Measurements from ENCODE around the gene PLD1.

The PLD1 gene

DNA sequence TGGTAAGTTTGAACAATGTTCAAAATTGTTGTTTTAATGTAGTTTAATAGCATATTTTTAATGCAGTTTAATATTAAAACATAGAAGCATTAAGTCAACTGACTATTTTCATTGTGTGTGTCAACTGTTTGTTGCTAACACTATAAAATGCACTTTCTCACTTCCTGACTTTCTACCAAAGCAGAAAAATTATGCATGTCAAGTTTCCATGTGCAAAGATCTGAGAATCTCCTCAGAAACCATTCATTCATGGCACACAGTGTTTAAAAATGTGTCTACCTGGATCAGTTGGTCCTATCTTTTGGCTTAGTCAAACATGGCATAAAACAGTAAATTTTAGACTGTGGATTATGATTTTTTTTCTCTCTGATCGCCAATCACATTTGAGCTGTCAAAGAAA is 156.0 kb downstream of the PLD1 start:
- Histone ChIP-seq H2BK5ac (ENCODE audit: low read length) (no peak overlapping the region), H3K36me3 (ENCODE audit: control insufficient read depth, insufficient read depth, low read length) (no peaks in the 10 kb centered on the region), H3K23ac (ENCODE audit: low read length) (no peak overlapping the region), H3K4ac (ENCODE audit: low read depth, low read length) (no peak overlapping the region), H2BK15ac (replicated peaks; ENCODE audit: low read depth) (no peak overlapping the region), H3K79me1 (ENCODE audit: low read length) (no peaks in the 10 kb centered on the region), H3K27ac (ENCODE audit: low read depth, low read length) (no peak overlapping the region), H3K4me2 (ENCODE audit: low read length) (no peak overlapping the region), H4K5ac (ENCODE audit: low read length) (no peak overlapping the region), H3K79me2 (ENCODE audit: control insufficient read depth, insufficient read depth, low read length) (no peaks in the 10 kb centered on the region), H2AK5ac (ENCODE audit: low read length) (no peak overlapping the region), H3K4me3 (ENCODE audit: low read length) (no peak overlapping the region), H3K4me1 (ENCODE audit: control insufficient read depth, low read depth, low read length) (no peaks in the 10 kb centered on the region), H3K56ac (ENCODE audit: low read length) (no peak overlapping the region), H2BK120ac (ENCODE audit: low read depth, low read length) (no peak overlapping the region), H3K9ac (ENCODE audit: low read length) (no peak overlapping the region), H3K18ac (ENCODE audit: low read length) (no peak overlapping the region), H3K27me3 (ENCODE audit: insufficient read depth, low read length, poor library complexity) (no peaks in the 10 kb centered on the region), H4K8ac (ENCODE audit: low read depth, low read length) (no peak overlapping the region)
- no CpG with 5 or more reads among the region's 1 CpG for WGBS (ENCODE audit: extremely low coverage, insufficient coverage, low lambda C conversion rate)
- no peak for DNase-seq

DNA sequence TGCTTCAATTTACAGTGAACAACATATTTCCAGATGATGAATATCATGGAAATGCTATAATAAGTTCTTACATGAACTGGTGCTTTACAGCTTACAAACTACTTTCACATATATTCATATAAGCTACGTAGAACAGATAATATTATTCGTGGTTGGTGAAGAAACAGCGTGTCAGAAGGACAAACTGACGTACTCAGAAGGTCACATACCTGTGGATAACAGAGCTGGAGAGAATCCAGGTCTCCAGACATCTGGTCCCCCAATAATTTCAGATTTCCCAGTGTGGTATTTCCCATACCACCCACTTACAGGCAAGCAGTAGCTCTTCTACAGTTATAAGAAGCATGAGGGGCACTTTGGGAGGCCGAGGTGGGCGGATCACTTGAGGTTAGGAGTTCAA is 156.6 kb downstream of the PLD1 start:
- Histone ChIP-seq H2BK15ac (replicated peaks; ENCODE audit: low read depth) (no peak overlapping the region), H3K36me3 (ENCODE audit: control insufficient read depth, insufficient read depth, low read length) (no peaks in the 10 kb centered on the region), H3K4me3 (ENCODE audit: low read length) (no peak overlapping the region), H3K9ac (ENCODE audit: low read length) (no peak overlapping the region), H3K56ac (ENCODE audit: low read length) (no peak overlapping the region), H4K8ac (ENCODE audit: low read depth, low read length) (no peak overlapping the region), H3K4me1 (ENCODE audit: control insufficient read depth, low read depth, low read length) (no peaks in the 10 kb centered on the region), H3K79me2 (ENCODE audit: control insufficient read depth, insufficient read depth, low read length) (no peaks in the 10 kb centered on the region), H2BK120ac (ENCODE audit: low read depth, low read length) (no peak overlapping the region), H3K27ac (ENCODE audit: low read depth, low read length) (no peak overlapping the region), H3K79me1 (ENCODE audit: low read length) (no peaks in the 10 kb centered on the region), H3K18ac (ENCODE audit: low read length) (no peak overlapping the region), H4K5ac (ENCODE audit: low read length) (no peak overlapping the region), H3K23ac (ENCODE audit: low read length) (no peak overlapping the region), H3K4ac (ENCODE audit: low read depth, low read length) (no peak overlapping the region), H2AK5ac (ENCODE audit: low read length) (no peak overlapping the region), H3K4me2 (ENCODE audit: low read length) (no peak overlapping the region), H3K27me3 (ENCODE audit: insufficient read depth, low read length, poor library complexity) (no peaks in the 10 kb centered on the region), H2BK5ac (ENCODE audit: low read length) (no peak overlapping the region)
- no CpG with 5 or more reads among the region's 6 CpGs for WGBS (ENCODE audit: extremely low coverage, insufficient coverage, low lambda C conversion rate)
- DNase-seq = no peak

DNA sequence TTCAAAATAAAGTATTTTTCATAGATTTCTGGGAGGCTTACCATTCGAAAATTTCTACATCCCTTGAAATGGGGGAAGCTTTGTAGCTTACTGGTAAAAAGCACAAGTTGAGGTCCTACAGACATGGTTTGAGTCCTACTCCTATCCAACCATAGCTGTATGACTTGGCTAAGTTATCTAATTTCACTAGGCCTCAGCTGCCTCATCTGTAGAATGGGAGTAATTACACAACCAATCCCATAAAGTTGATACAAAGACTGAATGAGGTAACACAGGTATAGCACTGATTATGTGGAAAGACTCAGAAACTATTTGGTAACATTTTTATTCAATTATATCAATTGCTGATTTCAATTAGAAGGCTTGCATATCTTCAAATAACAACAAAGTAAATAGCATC is 157.4 kb downstream of the PLD1 start:
- Histone ChIP-seq H3K4me3 (ENCODE audit: low read length) (no peak overlapping the region), H3K4me2 (ENCODE audit: low read length) (no peak overlapping the region), H2BK120ac (ENCODE audit: low read depth, low read length) (no peak overlapping the region), H3K36me3 (ENCODE audit: control insufficient read depth, insufficient read depth, low read length) (no peaks in the 10 kb centered on the region), H3K56ac (ENCODE audit: low read length) (no peak overlapping the region), H2BK5ac (ENCODE audit: low read length) (no peak overlapping the region), H2AK5ac (ENCODE audit: low read length) (no peak overlapping the region), H2BK15ac (replicated peaks; ENCODE audit: low read depth) (no peak overlapping the region), H3K4me1 (ENCODE audit: control insufficient read depth, low read depth, low read length) (no peaks in the 10 kb centered on the region), H3K23ac (ENCODE audit: low read length) (no peak overlapping the region), H4K5ac (ENCODE audit: low read length) (no peak overlapping the region), H3K27me3 (ENCODE audit: insufficient read depth, low read length, poor library complexity) (no peaks in the 10 kb centered on the region), H3K4ac (ENCODE audit: low read depth, low read length) (no peak overlapping the region), H3K79me1 (ENCODE audit: low read length) (no peaks in the 10 kb centered on the region), H4K8ac (ENCODE audit: low read depth, low read length) (no peak overlapping the region), H3K27ac (ENCODE audit: low read depth, low read length) (no peak overlapping the region), H3K79me2 (ENCODE audit: control insufficient read depth, insufficient read depth, low read length) (no peaks in the 10 kb centered on the region), H3K18ac (ENCODE audit: low read length) (no peak overlapping the region), H3K9ac (ENCODE audit: low read length) (no peak overlapping the region)
- DNase-seq = no peak
- no CpG with 5 or more reads among the region's 1 CpG for WGBS (ENCODE audit: extremely low coverage, insufficient coverage, low lambda C conversion rate)

DNA sequence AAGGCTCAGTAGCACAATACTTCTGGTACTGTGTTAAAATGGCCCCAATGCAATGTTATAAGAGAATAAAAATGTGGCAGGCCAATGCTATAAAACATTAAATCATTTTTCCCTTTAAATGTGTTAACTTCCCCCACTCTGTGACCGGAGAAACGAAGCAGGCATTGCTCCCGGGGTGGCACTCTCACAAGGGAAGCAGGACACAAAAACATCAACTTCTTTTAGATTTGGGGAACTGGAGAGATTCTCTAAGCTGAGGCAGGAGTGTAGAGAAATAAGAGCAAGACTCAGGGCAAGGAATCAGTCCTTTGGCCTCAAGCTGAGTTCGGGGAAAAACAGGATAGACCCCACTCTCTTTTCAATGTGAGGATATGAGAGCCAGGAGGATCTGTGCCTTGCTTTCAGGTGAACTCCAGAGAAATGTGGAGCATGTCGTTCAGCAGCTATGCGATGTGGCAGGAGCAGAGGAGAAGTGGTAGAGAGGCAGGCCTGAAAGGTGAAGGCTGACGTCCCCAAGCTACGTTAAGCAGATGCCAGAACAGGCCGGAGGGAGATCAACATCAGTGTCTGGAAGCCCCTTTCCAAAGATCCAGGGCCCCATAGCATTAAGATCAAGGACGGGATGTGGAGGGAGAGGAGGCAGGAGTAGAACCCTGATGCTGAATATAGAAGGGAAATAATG is 160.2 kb downstream of the PLD1 start:
- Histone ChIP-seq H3K4me2 (ENCODE audit: low read length) (no peak overlapping the region), H3K56ac (ENCODE audit: low read length) (no peak overlapping the region), H4K8ac (ENCODE audit: low read depth, low read length) (no peak overlapping the region), H4K5ac (ENCODE audit: low read length) (no peak overlapping the region), H3K27me3 (ENCODE audit: insufficient read depth, low read length, poor library complexity) (no peaks in the 10 kb centered on the region), H3K4ac (ENCODE audit: low read depth, low read length) (no peak overlapping the region), H3K27ac (ENCODE audit: low read depth, low read length) (no peak overlapping the region), H3K79me1 (ENCODE audit: low read length) (no peaks in the 10 kb centered on the region), H2BK120ac (ENCODE audit: low read depth, low read length) (no peak overlapping the region), H3K23ac (ENCODE audit: low read length) (no peak overlapping the region), H3K18ac (ENCODE audit: low read length) (no peak overlapping the region), H3K4me3 (ENCODE audit: low read length) (no peak overlapping the region), H2BK15ac (replicated peaks; ENCODE audit: low read depth) (no peak overlapping the region), H2AK5ac (ENCODE audit: low read length) (no peak overlapping the region), H3K79me2 (ENCODE audit: control insufficient read depth, insufficient read depth, low read length) (no peaks in the 10 kb centered on the region), H3K36me3 (ENCODE audit: control insufficient read depth, insufficient read depth, low read length) (no peaks in the 10 kb centered on the region), H3K9ac (ENCODE audit: low read length) (no peak overlapping the region), H2BK5ac (ENCODE audit: low read length) (no peak overlapping the region), H3K4me1 (ENCODE audit: control insufficient read depth, low read depth, low read length) (no peaks in the 10 kb centered on the region)
- no CpG with 5 or more reads among the region's 10 CpGs for WGBS (ENCODE audit: extremely low coverage, insufficient coverage, low lambda C conversion rate)
- no peak for DNase-seq

DNA sequence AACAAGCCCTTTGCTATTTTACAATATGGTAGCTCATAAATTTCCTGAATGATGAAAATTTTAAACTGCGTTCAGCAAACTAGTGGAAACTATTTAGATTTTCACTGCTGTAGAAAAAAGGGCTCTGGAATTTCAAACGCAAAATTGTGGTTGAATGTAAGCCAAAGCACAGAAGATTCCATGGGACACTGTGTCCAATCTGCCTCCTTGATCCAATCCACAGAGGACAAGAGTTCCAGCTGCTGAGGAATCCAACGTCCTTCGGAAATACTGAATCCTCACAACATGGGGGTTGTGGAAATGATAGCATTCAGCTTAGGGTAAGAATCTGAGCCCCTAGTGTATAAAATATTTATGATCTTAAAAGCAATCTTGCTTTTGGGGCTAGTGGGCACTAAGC is 161.0 kb downstream of the PLD1 start:
- H3K79me1 ChIP-seq (ENCODE audit: low read length) = no peaks in the 10 kb centered on the region
- no peak overlapping the region for H3K4ac ChIP-seq (ENCODE audit: low read depth, low read length)
- H4K5ac ChIP-seq (ENCODE audit: low read length) = no peak overlapping the region
- H3K23ac ChIP-seq (ENCODE audit: low read length) = no peak overlapping the region
- H3K18ac ChIP-seq (ENCODE audit: low read length) = no peak overlapping the region
- no peak for DNase-seq
- no peak overlapping the region for H3K9ac ChIP-seq (ENCODE audit: low read length)
- WGBS (ENCODE audit: extremely low coverage, insufficient coverage, low lambda C conversion rate) = no CpG with 5 or more reads among the region's 4 CpGs
- no peak overlapping the region for H2BK120ac ChIP-seq (ENCODE audit: low read depth, low read length)
- H2BK15ac ChIP-seq (replicated peaks; ENCODE audit: low read depth) = no peak overlapping the region
- H3K4me1 ChIP-seq (ENCODE audit: control insufficient read depth, low read depth, low read length) = no peaks in the 10 kb centered on the region
- H3K4me2 ChIP-seq (ENCODE audit: low read length) = no peak overlapping the region
- no peak overlapping the region for H3K4me3 ChIP-seq (ENCODE audit: low read length)
- no peak overlapping the region for H3K27ac ChIP-seq (ENCODE audit: low read depth, low read length)
- H4K8ac ChIP-seq (ENCODE audit: low read depth, low read length) = no peak overlapping the region
- H3K27me3 ChIP-seq (ENCODE audit: insufficient read depth, low read length, poor library complexity) = no peaks in the 10 kb centered on the region
- no peak overlapping the region for H2BK5ac ChIP-seq (ENCODE audit: low read length)
- no peak overlapping the region for H3K56ac ChIP-seq (ENCODE audit: low read length)
- H2AK5ac ChIP-seq (ENCODE audit: low read length) = no peak overlapping the region
- no peaks in the 10 kb centered on the region for H3K36me3 ChIP-seq (ENCODE audit: control insufficient read depth, insufficient read depth, low read length)
- H3K79me2 ChIP-seq (ENCODE audit: control insufficient read depth, insufficient read depth, low read length) = no peaks in the 10 kb centered on the region

DNA sequence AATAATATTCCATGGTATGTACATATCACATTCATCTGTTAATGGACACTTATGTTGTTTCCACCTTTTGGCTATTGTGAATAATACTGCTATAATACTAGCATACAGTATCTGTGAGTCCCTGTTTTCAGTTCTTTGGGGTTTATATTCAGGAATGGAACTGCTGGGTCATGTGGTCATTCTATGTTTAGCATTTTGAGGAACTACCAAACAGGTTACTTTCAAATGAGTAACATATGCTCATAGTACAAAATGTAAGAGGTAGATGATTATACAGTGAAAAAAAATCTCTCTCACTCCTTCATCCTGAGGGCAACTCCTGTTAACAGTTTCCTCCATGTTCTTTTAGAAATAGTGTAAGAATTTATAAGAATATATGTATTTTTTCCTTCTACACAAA is 162.2 kb downstream of the PLD1 start:
- H3K56ac ChIP-seq (ENCODE audit: low read length) = no peak overlapping the region
- H3K4me1 ChIP-seq (ENCODE audit: control insufficient read depth, low read depth, low read length) = no peaks in the 10 kb centered on the region
- H3K27ac ChIP-seq (ENCODE audit: low read depth, low read length) = no peak overlapping the region
- no peak overlapping the region for H3K18ac ChIP-seq (ENCODE audit: low read length)
- no peaks in the 10 kb centered on the region for H3K27me3 ChIP-seq (ENCODE audit: insufficient read depth, low read length, poor library complexity)
- no peak overlapping the region for H3K23ac ChIP-seq (ENCODE audit: low read length)
- no peak overlapping the region for H4K8ac ChIP-seq (ENCODE audit: low read depth, low read length)
- H3K9ac ChIP-seq (ENCODE audit: low read length) = no peak overlapping the region
- H4K5ac ChIP-seq (ENCODE audit: low read length) = no peak overlapping the region
- H3K4me2 ChIP-seq (ENCODE audit: low read length) = no peak overlapping the region
- H2AK5ac ChIP-seq (ENCODE audit: low read length) = no peak overlapping the region
- H3K79me1 ChIP-seq (ENCODE audit: low read length) = no peaks in the 10 kb centered on the region
- no peak overlapping the region for H2BK5ac ChIP-seq (ENCODE audit: low read length)
- H3K79me2 ChIP-seq (ENCODE audit: control insufficient read depth, insufficient read depth, low read length) = no peaks in the 10 kb centered on the region
- no peak for DNase-seq
- no peaks in the 10 kb centered on the region for H3K36me3 ChIP-seq (ENCODE audit: control insufficient read depth, insufficient read depth, low read length)
- no peak overlapping the region for H3K4me3 ChIP-seq (ENCODE audit: low read length)
- H3K4ac ChIP-seq (ENCODE audit: low read depth, low read length) = no peak overlapping the region
- no peak overlapping the region for H2BK120ac ChIP-seq (ENCODE audit: low read depth, low read length)
- H2BK15ac ChIP-seq (replicated peaks; ENCODE audit: low read depth) = no peak overlapping the region

Measured in mesendoderm (in vitro differentiated cells).